ENCODE data around the gene SERPINA4. TPM values are rescaled to one million over a fixed set of nuclear protein-coding genes. Genes with fewer than 3 reads are reported as not detected.

The SERPINA4 gene
- total RNA-seq, 2 experiments from 2014 or later: not detected

- Mint-ChIP-seq H3K4me3 (no peak overlapping the region), H3K4me1 (no peaks in the 10 kb centered on the region), H3K27ac (no peak overlapping the region), H3K36me3 (peaks cover 1% of the 10 kb centered on the region), H3K9me3 (ENCODE audit: low read depth) (peaks cover 7% of the 10 kb centered on the region), H3K27me3 (no peaks in the 10 kb centered on the region)
- CTCF ChIA-PET: no interaction called here
- DNase-seq (no peak), ATAC-seq (no peak)
Observed at GRCh38 chr14:94614802-94615201, 53.6 kb downstream of the SERPINA4 start.

- CTCF ChIA-PET: no interaction called here
- Mint-ChIP-seq H3K36me3 (peaks cover 1% of the 10 kb centered on the region), H3K4me3 (no peak overlapping the region), H3K27me3 (no peaks in the 10 kb centered on the region), H3K4me1 (no peaks in the 10 kb centered on the region), H3K27ac (no peak overlapping the region), H3K9me3 (ENCODE audit: low read depth) (peaks cover 7% of the 10 kb centered on the region)
- ATAC-seq: no peak
- DNase-seq: no peak
Observed at GRCh38 chr14:94615254-94615653, 54.0 kb downstream of the SERPINA4 start.

- H3K36me3 Mint-ChIP-seq: peaks cover 1% of the 10 kb centered on the region
- no peak for ATAC-seq
Observed at GRCh38 chr14:94615823-94616570, 54.8 kb downstream of the SERPINA4 start.

GRCh38 chr14:94617366-94617941 is 56.2 kb downstream of the SERPINA4 start:
- H3K27me3 Mint-ChIP-seq: no peaks in the 10 kb centered on the region
- no peaks in the 10 kb centered on the region for H3K4me1 Mint-ChIP-seq
- no peak overlapping the region for H3K27ac Mint-ChIP-seq
- ATAC-seq (no peak), DNase-seq (no peak)
- H3K9me3 Mint-ChIP-seq (ENCODE audit: low read depth): peaks cover 7% of the 10 kb centered on the region
- H3K4me3 Mint-ChIP-seq: no peak overlapping the region
- CTCF ChIA-PET: no interaction called here
- H3K36me3 Mint-ChIP-seq: peaks cover 1% of the 10 kb centered on the region

More at GRCh38 chr14:94615823-94616570, 54.8 kb downstream of the SERPINA4 start:
- no peak for DNase-seq
- Mint-ChIP-seq H3K27ac (no peak overlapping the region), H3K4me3 (no peak overlapping the region), H3K4me1 (no peaks in the 10 kb centered on the region), H3K9me3 (ENCODE audit: low read depth) (peaks cover 7% of the 10 kb centered on the region), H3K27me3 (no peaks in the 10 kb centered on the region)
- CTCF ChIA-PET: no interaction called here

GRCh38 chr14:94617988-94618822 is 57.0 kb downstream of the SERPINA4 start:
- no peak overlapping the region for H3K27ac Mint-ChIP-seq
- H3K36me3 Mint-ChIP-seq: peaks cover 1% of the 10 kb centered on the region
- H3K4me1 Mint-ChIP-seq: no peaks in the 10 kb centered on the region
- no peak overlapping the region for H3K4me3 Mint-ChIP-seq
- no peaks in the 10 kb centered on the region for H3K27me3 Mint-ChIP-seq
- CTCF ChIA-PET: no interaction called here
- peaks cover 7% of the 10 kb centered on the region for H3K9me3 Mint-ChIP-seq (ENCODE audit: low read depth)
- ATAC-seq: no peak
- no peak for DNase-seq

GRCh38 chr14:94619297-94619696 is 58.1 kb downstream of the SERPINA4 start:
- CTCF ChIA-PET: no interaction called here
- Mint-ChIP-seq H3K27ac (no peak overlapping the region), H3K27me3 (no peaks in the 10 kb centered on the region), H3K9me3 (ENCODE audit: low read depth) (peaks cover 7% of the 10 kb centered on the region), H3K4me1 (no peaks in the 10 kb centered on the region), H3K36me3 (peaks cover 1% of the 10 kb centered on the region), H3K4me3 (no peak overlapping the region)
- ATAC-seq (no peak), DNase-seq (no peak)

Other genes with a start within 250 kb of the SERPINA4 start
- not detected for gene SERPINA6, start 238.1 kb upstream of the SERPINA4 start, total RNA-seq
- gene SERPINA2, start 194.7 kb upstream of the SERPINA4 start, total RNA-seq: not detected
- gene SERPINA1, start 172.8 kb upstream of the SERPINA4 start, total RNA-seq: under 1 TPM in 1 of 2 experiments, not detected in 1; 0.49 TPM
- gene SERPINA11, start 108.6 kb upstream of the SERPINA4 start, total RNA-seq: not detected
- gene SERPINA9, start 85.2 kb upstream of the SERPINA4 start, total RNA-seq: not detected
- not detected for gene SERPINA12, start 52.0 kb upstream of the SERPINA4 start, total RNA-seq
- gene SERPINA5, start 20.0 kb downstream of the SERPINA4 start, total RNA-seq: not detected
- gene SERPINA3, start 50.9 kb downstream of the SERPINA4 start, total RNA-seq: not detected
- under 1 TPM in 1 of 2 experiments, not detected in 1; 0.23 TPM for gene GSC, start 208.7 kb downstream of the SERPINA4 start, total RNA-seq